Esophagus muscularis mucosa (tissue), 3 donors: ENCODE measurements around the gene CLASP1.
"Not testable (repeated sequence)": the region's sequence is repeated elsewhere in the genome, so short reads cannot be mapped to it uniquely, and the experiment has no call there.

Source experiments
- EP300 ChIP-seq: sonication (generic); formaldehyde crosslinking; IDR thresholded peaks from one replicate; pipeline ENCODE4 v1.6.1; 2017; ENCODE audit warnings: antibody characterized with exemption
- TF ChIP-seq, protein P1 (sequence below), 3 experiments: fragments of 200-600 bp in 2 of 3; fragments of 450-650 bp in 1 of 3; sonication (generic) in 2 of 3; IDR thresholded peaks; one replicate each; pipeline ENCODE4 v1.5.1; 2017 to 2019; ENCODE audit warnings: antibody characterized with exemption in 3 of 3, mild to moderate bottlenecking in 2 of 3, moderate library complexity in 1 of 3

DNA sequence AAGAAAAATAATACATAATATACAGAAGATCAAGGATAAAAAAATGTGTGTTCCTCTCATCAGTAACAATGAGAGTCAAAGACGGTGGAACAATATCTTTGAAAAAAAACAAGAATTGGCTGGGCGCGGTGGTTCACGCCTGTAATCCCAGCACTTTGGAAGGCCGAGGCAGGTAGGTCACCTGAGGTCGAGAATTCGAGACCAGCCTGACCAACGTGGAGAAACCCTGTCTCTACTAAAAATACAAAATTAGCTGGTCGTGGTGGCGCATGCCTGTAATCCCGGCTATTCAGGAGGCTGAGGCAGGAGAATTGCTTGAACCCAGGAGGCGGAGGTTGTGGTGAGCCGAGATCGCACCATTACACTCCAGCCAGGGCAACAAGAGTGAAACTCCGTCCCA lies 335.6 kb downstream of the CLASP1 start:
- TF ChIP-seq, protein P1, sequence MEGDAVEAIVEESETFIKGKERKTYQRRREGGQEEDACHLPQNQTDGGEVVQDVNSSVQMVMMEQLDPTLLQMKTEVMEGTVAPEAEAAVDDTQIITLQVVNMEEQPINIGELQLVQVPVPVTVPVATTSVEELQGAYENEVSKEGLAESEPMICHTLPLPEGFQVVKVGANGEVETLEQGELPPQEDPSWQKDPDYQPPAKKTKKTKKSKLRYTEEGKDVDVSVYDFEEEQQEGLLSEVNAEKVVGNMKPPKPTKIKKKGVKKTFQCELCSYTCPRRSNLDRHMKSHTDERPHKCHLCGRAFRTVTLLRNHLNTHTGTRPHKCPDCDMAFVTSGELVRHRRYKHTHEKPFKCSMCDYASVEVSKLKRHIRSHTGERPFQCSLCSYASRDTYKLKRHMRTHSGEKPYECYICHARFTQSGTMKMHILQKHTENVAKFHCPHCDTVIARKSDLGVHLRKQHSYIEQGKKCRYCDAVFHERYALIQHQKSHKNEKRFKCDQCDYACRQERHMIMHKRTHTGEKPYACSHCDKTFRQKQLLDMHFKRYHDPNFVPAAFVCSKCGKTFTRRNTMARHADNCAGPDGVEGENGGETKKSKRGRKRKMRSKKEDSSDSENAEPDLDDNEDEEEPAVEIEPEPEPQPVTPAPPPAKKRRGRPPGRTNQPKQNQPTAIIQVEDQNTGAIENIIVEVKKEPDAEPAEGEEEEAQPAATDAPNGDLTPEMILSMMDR (IDR thresholded peaks at IDR 0.05) = not testable (repeated sequence)
- not testable (repeated sequence) for TF ChIP-seq EP300
